GM18873 (cell line): ENCODE data around the gene FLNC.

Source experiments
- ATAC-seq: cut with Tn5 transposase; IDR thresholded peaks from one replicate; pipeline ENCODE4 v1.9.1; 2021; ENCODE audit warnings: mild to moderate bottlenecking, moderate library complexity, moderate number of reproducible peaks; ENCODE audit not compliant: unreplicated experiment, low FRiP score

FLNC gene

DNA sequence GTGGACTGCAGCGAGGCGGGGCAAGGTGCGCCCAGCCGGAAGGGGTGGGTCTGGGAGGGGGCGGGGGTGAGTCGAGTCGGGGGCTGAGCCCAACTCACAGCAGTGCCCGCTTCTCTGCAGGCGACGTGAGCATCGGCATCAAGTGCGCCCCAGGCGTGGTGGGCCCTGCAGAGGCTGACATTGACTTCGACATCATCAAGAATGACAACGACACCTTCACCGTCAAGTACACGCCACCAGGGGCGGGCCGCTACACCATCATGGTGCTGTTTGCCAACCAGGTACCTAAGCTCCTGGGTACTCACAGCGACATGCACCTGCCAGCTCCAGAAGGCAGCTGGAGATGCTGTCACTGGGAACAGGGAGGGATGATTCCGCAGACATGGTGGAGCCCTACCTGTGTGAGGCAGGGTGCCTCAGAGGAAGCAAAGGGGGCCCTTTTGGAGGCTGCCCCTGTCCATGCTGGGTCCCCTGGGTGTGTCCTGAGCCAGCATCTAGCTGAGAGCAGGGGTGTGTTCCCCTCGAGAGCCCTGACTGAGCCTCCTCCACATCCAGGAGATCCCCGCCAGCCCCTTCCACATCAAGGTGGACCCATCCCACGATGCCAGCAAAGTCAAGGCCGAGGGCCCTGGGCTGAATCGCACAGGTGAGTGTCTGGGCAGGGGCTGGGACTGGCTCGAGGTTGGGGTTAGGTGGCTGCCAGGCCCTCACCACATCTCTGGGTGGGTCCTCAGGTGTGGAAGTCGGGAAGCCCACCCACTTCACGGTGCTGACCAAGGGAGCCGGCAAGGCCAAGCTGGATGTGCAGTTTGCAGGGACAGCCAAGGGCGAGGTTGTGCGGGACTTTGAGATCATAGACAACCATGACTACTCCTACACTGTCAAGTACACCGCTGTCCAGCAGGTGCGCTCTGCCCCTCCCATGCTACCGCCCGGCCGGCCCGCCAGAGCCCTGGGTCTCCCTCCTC lies 12.8 kb downstream of the FLNC start:
- no peak for ATAC-seq

DNA sequence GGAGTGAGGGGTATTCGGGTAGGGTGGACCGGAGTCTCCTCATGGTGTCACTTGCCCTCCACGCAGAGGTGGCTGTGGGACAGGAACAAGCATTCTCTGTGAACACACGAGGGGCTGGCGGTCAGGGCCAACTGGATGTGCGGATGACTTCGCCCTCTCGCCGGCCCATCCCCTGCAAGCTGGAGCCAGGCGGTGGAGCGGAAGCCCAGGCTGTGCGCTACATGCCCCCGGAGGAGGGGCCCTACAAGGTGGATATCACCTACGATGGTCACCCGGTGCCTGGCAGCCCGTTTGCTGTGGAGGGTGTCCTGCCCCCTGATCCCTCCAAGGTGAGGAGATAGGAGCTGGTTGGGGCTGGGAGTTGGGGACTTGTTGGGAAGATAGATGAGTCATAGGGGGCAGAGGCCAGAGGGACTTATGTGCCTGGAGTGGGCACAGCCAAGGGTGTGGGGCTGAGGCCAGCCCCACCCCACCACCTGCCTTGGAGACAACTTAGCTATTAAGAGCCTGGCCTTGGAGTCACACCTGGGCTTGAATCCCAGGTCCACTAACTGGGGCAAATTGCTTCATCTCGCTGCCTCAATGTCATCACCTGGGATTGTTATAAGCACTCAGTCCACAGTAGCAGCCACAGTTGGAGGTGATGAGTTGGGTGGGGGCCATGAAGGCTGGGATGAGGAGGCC lies 13.9 kb downstream of the FLNC start:
- no peak for ATAC-seq

DNA sequence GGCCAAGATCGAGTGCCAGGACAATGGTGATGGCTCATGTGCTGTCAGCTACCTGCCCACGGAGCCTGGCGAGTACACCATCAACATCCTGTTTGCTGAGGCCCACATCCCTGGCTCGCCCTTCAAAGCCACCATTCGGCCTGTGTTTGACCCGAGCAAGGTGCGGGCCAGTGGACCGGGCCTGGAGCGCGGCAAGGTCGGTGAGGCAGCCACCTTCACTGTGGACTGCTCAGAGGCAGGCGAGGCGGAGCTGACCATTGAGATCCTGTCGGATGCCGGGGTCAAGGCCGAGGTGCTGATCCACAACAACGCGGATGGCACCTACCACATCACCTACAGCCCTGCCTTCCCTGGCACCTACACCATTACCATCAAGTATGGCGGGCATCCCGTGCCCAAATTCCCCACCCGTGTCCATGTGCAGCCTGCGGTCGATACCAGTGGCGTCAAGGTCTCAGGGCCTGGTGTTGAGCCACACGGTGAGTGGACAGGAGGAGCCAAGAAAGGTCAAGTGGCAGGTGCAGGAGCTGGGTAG lies 14.6 kb downstream of the FLNC start:
- ATAC-seq, result no peak

DNA sequence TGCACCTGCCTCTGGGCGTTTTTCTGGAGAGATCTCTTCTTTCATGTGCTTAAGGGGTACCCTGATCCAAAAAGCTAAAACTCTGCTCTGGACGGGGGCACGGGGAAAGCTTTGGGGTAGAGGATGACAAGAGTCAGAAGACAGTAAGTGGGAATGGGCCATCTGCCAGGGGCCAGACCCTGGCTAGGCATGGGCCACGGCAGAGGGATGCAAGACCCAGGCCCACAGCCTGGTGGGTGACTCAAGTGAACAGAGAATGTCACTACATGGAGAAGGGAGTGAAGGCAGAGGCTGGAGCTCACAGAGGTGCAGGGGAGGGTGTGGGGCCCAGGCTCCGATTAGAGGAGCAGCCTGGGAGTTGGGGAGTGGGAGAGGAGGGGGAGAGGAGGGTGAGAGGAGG lies 15.3 kb downstream of the FLNC start:
- ATAC-seq, result no peak

DNA sequence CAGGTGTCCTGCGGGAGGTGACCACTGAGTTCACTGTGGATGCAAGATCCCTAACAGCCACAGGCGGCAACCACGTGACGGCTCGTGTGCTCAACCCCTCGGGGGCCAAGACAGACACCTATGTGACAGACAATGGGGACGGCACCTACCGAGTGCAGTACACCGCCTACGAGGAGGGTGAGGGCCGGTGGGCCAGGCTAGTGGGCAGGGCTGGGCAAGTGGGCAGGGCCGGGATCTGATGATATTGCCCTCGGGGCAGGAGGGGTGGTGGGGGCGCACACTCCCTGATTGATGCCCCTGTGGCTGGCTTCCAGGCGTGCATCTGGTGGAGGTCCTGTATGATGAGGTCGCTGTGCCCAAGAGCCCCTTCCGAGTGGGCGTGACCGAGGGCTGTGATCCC lies 15.8 kb downstream of the FLNC start:
- no peak for ATAC-seq

DNA sequence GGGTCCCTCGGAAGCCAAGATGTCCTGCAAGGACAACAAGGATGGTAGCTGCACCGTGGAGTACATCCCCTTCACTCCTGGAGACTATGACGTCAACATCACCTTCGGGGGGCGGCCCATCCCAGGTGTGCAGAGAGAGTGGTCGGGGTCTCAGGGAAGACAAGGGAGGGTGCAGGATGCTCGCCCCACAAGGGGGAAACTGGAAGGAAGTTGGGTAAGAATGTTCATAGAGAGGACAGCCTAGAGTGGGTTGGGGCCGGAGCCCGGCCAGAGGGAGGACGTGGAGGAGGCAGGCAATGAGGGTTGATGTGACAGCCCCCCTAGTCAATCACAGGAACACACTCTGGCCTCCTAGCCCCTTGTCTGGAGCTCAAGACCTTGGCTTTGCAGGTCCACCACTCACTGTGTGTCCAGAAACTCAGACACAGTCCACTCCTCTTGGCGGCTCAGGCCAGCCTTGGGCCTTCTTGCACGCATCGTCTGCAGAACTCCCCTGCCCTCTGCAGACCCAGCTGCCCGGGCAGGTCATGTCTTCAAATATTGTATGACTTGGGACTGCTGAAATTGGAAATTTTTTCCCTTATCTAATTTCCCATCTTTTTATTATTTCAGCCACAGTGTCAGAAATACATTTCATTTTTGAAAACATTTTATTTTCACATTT lies 16.7 kb downstream of the FLNC start:
- no peak for ATAC-seq

DNA sequence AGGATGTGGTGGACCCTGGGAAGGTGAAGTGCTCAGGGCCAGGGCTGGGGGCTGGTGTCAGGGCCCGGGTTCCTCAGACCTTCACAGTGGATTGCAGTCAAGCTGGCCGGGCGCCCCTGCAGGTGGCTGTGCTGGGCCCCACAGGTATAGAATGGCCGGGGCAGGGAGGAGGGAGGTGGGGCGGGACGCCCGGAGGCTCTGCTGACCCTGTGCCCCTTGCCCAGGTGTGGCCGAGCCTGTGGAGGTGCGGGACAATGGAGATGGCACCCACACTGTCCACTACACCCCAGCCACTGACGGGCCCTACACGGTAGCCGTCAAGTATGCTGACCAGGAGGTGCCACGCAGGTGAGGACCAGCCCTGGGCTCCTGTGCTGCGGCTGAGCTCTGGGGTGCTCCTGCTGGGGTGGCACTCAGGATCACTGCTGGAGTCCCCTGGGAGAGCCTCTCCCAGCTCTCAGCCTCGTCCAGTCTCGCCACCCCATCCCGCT lies 17.6 kb downstream of the FLNC start:
- ATAC-seq, result no peak

DNA sequence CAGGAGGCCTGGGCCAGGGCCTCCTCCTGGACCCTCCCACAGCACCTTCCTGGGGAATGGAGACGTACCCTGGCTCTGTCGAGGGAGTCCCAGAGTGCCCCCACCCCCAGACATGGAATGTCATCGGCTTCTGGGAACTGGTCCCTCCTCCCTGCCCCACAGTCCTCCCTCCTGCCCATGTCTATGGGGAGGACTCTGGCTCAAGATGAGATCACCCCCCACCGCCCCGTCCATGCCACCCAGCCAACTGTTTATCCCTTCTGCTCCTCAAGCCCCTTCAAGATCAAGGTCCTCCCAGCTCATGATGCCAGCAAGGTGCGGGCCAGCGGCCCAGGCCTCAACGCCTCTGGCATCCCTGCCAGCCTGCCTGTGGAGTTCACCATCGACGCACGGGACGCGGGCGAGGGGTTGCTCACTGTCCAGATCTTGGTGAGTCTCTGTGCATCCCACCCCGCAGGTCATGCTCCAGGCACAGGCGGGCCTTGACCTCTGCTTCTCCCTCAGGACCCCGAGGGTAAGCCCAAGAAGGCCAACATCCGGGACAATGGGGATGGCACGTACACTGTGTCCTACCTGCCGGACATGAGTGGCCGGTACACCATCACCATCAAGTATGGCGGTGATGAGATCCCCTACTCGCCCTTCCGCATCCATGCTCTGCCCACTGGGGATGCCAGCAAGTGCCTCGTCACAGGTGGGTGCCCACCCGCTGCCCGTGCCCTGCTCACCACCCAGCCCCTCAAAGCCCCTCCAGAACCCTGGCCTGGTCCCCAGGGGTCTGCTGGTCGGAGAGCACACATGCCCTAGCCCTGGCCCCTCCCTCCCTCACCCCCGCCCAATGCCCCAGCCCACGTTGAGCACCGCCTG lies 18.3 kb downstream of the FLNC start:
- no peak for ATAC-seq

DNA sequence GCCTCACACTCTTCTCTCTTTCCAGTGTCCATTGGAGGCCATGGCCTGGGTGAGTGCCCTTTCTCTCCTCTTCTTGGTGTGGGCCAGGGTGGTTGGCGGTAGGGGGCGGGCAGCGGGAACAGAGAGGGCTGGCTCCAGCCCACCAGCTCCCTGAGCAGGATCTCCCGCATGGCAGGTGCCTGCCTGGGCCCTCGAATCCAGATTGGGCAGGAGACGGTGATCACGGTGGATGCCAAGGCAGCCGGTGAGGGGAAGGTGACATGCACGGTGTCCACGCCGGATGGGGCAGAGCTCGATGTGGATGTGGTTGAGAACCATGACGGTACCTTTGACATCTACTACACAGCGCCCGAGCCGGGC lies 18.9 kb downstream of the FLNC start:
- no peak for ATAC-seq

DNA sequence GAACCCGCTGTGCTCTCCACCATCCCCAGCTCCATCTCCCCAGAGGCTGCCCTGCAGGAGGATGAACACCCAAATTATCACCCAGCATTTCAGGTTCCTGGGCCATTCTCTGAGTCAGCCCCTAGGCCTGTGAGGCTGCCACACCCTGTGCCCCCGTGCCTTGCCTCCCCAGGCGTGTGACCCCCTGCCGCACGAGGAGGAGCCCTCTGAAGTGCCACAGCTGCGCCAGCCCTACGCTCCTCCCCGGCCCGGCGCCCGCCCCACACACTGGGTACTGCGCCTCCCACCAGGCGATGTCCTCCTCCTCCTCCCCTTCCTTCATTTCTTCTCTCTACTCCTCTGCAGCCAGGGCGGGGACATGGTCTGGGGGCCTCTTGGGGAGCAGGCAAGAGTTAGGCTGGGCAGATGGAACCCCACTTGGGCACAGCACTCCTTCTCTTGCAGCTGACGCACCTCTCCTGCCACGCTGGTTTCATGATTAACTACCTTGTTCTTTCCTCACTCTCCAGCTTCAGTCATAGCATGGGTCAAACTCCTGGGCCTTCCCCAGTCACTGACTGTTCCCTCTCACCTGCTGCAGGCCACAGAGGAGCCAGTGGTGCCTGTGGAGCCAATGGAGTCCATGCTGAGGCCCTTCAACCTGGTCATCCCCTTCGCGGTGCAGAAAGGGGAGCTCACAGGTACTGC lies 19.7 kb downstream of the FLNC start:
- no peak for ATAC-seq

DNA sequence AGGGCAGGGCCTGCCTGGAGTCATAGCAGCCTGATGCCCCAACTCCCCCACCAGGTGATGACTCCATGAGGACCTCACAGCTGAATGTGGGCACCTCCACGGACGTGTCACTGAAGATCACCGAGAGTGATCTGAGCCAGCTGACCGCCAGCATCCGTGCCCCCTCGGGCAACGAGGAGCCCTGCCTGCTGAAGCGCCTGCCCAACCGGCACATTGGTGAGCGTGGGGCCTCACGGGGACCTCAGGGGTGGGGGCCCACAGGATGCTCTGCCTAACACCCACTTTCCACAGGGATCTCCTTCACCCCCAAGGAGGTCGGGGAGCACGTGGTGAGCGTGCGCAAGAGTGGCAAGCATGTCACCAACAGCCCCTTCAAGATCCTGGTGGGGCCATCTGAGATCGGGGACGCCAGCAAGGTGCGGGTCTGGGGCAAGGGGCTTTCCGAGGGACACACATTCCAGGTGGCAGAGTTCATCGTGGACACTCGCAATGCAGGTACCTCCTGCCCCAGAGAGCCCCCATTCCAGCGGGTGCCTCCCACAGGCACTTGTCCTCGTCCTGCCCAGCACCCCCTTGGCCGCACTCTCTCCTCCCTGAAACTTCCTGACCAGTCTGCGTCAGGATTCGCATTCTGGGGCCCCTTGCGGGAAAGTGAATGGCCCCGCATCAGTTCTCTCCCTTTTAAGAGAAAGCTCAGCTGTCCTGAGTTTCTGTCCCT lies 22.5 kb downstream of the FLNC start:
- no peak for ATAC-seq

DNA sequence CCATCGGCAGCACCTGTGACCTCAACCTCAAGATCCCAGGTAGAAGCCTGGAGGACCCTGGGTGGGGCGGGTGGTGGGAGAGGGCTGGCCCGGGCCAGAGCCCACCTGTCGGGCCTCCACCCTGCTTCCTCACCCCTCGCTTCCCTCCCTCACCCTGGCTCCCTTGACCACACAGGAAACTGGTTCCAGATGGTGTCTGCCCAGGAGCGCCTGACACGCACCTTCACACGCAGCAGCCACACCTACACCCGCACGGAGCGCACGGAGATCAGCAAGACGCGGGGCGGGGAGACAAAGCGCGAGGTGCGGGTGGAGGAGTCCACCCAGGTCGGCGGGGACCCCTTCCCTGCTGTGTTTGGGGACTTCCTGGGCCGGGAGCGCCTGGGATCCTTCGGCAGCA lies 23.6 kb downstream of the FLNC start:
- no peak for ATAC-seq

DNA sequence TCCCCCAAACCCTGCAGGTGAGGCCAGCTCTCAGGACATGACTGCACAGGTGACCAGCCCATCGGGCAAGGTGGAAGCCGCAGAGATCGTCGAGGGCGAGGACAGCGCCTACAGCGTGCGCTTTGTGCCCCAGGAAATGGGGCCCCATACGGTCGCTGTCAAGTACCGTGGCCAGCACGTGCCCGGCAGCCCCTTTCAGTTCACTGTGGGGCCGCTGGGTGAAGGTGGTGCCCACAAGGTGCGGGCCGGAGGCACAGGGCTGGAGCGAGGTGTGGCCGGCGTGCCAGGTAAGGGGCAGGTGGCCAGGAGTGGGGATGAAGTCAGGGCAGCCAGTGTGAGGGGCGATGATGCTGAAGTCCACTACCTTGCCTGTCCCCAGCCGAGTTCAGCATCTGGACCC lies 24.2 kb downstream of the FLNC start:
- ATAC-seq, result no peak

DNA sequence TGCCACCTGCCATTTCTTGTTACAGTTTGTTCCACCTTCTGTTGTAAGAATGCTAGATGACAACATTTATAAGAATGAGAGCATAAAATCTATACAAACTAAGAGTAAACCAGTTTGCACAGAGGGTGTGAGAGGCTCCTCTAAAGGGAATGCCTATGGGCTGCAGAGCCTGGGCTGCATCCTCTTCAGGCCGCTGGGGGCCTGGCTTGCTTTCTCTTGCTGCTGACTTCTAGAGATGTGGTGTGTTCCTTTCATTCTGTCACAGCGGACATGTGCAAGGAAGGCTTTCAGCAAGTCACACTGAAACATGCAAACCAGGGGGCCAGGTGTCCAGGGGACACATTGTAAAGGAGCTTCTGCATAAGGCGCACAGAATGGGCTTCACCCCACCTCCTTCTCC lies 25.4 kb downstream of the FLNC start:
- no peak for ATAC-seq

DNA sequence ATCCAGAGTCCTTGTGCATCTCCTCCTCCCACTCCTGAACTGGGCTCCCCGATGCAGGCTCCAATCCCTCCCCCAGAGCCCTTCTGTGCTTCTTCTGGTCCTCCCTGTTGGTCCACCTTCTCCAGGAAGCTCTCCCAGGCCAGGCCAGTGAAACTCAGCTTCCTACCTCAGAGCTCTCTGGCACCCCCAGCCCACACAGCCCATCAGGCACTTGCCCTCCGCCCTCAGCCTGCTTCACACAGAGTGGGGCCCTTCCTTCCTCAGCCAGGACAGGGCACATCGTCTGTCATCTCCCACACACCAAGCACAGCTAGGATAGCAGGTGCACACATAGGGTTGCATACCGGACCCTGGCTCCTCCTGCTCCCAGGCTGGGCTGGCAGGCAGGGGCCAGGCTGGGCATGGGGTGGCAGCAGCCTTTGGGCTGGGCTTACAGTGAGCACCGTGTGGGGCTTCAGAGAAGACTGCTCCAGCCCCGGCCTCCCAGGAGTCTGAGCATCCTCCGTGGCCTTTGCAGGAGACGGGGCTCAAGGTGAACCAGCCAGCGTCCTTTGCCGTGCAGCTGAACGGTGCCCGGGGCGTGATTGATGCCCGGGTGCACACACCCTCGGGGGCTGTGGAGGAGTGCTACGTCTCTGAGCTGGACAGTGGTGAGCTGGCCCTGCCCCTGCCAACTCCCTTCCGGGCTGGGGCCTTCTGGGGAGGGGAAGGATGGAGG lies 26.0 kb downstream of the FLNC start:
- ATAC-seq, result no peak

DNA sequence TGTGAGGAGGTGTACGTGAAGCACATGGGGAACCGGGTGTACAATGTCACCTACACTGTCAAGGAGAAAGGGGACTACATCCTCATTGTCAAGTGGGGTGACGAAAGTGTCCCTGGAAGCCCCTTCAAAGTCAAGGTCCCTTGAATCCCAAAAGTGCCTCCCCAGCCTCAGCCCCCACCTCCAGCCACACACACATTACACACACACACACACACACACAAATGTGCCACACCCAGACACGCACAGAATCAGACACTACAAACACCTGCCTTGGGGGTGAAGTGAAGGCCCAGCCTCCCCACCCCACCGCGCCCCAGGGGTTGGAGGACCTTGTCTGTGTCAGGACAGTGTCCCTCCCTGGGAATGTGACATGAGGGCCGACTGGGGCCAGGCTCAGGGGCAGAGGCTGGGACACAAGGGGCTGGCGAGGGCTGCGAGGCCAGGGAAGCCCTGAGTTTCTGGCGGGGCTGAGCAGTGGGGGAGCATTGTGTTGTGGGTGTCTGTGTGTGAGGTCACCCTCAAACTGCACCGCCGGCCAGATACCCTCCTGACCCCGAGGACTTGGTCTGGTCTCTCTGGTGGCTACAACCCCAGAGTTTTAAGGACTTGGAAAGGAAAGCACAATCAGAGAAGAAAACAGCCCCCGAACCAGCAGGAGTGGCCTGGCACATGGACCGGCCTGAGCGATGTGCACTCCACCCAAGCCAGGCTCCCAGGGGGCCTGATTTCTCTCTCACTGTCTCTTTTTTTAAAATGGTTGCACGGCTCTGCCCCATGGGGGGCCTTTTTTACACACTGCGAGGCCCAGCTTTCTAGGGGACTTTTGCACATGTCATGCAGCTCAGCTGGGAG lies 28.4 kb downstream of the FLNC start:
- no peak for ATAC-seq
